ENCODE results near the gene KRI1.
"Not testable (repeated sequence)": the region's sequence is repeated elsewhere in the genome, so short reads cannot be mapped to it uniquely, and the experiment has no call there.

KRI1 gene

GRCh38 chr19:10554760-10555609 is 10.8 kb downstream of the KRI1 start:
- peaks cover 49 to 98% (median 95%) of the 10 kb centered on the region in 3 donors for H3K36me3 ChIP-seq
- H3K9me3 ChIP-seq = no peaks in the 10 kb centered on the region
- H3K27ac ChIP-seq = no peak overlapping the region
- no peak overlapping the region for H3K4me3 ChIP-seq
- no peaks in the 10 kb centered on the region for H3K4me1 ChIP-seq
- no peak for DNase-seq
- H3K27me3 ChIP-seq = no peaks in the 10 kb centered on the region
- TF ChIP-seq, protein P1, sequence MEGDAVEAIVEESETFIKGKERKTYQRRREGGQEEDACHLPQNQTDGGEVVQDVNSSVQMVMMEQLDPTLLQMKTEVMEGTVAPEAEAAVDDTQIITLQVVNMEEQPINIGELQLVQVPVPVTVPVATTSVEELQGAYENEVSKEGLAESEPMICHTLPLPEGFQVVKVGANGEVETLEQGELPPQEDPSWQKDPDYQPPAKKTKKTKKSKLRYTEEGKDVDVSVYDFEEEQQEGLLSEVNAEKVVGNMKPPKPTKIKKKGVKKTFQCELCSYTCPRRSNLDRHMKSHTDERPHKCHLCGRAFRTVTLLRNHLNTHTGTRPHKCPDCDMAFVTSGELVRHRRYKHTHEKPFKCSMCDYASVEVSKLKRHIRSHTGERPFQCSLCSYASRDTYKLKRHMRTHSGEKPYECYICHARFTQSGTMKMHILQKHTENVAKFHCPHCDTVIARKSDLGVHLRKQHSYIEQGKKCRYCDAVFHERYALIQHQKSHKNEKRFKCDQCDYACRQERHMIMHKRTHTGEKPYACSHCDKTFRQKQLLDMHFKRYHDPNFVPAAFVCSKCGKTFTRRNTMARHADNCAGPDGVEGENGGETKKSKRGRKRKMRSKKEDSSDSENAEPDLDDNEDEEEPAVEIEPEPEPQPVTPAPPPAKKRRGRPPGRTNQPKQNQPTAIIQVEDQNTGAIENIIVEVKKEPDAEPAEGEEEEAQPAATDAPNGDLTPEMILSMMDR (IDR thresholded peaks at IDR 0.05) = no peak
- intact Hi-C loops (cut with DNase I; ENCODE audit: low total_unique reads) = no loop called here

DNA sequence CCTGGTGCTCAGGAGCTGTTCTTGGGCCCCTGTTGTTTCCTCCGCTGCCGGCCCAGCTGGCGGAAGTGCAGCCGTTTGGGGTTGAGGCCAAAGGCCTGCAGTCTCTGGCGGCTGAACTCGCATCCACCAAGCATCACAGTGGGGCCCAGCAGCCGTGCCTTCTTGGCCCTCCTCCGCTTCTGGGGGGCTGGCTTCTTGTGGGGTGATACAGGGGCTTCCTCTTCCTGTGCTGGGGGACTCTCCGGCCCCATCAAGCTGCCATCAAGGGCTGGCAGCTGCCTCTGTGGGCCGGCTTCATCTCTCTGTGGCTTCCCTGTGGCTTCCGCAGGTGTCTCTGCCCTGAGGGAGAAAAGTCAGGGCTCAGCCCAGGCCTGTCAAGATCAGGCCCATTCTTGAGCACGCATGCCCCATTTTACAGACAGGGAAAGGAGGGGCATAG is 11.8 kb downstream of the KRI1 start:
- Histone ChIP-seq H3K4me1 (no peaks in the 10 kb centered on the region), H3K36me3 (peaks cover 50 to 98% (median 95%) of the 10 kb centered on the region in 3 donors), H3K27me3 (no peaks in the 10 kb centered on the region), H3K27ac (no peak overlapping the region), H3K9me3 (no peaks in the 10 kb centered on the region), H3K4me3 (no peak overlapping the region)
- intact Hi-C loops (cut with DNase I; ENCODE audit: low total_unique reads) = no loop called here
- TF ChIP-seq, protein P1 (IDR thresholded peaks at IDR 0.05) = no peak
- DNase-seq = no peak

DNA sequence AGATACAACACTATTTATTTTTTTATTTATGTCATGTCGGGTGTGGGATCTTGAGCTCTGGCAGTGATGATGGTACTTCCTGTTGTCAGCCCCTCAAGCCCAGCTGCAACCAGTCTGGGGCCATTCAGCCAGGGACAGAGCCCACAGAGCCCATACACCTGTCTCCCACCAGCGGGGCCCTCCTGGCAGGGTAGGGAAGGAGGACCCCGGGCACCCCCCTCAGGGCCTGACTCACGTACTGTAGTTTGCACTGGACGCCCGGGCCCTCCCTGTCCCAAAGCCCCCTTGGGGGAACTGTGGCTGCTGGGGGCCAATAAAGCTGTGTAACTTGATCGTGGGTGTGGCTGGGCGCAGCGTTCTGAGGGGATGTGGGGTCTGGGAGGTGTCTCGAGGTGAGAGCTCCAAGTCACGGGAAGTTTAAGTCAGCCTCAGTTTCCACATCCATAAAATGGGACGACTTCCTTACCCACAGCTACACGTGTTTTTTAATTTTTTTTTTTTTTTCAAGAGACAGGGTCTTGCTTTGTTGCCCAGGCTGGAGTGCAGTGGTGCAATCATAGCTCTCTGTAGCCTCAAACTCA is 12.6 kb downstream of the KRI1 start:
- TF ChIP-seq, protein P1 (IDR thresholded peaks at IDR 0.05) = no peak
- Histone ChIP-seq H3K27me3 (no peaks in the 10 kb centered on the region), H3K27ac (no peak overlapping the region), H3K9me3 (no peaks in the 10 kb centered on the region), H3K4me1 (no peaks in the 10 kb centered on the region), H3K4me3 (no peak overlapping the region), H3K36me3 (peaks cover 53 to 98% (median 96%) of the 10 kb centered on the region in 3 donors)
- no peak for DNase-seq
- intact Hi-C loops (cut with DNase I; ENCODE audit: low total_unique reads) = no loop called here

DNA sequence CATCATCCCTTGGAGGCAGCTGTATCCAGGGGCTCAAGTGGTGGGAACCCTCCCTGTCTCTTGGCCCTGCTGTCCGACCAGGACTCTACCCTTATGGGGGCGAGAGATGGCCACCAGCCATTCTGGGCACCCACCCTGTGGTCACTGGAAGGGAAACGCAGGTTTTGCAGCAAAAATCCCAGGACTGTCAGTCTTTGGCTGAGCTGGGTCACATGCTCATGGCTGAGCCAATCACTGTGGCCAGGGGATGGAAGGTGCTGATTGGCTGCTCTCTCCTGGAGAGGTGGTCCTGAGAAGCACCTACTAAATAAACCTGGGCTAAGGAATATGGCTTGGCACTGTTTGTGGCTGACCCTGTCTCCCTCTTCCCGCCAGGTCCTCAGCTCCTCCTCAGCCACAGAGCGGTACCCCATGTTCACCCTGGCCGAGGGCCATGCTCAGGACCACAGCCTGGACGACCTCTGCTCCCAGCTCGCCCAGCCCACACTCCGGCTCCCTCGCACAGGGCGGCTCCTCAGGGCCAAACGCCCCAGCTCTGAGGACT is 13.2 kb downstream of the KRI1 start:
- no peaks in the 10 kb centered on the region for H3K4me1 ChIP-seq
- intact Hi-C loops (cut with DNase I; ENCODE audit: low total_unique reads) = no loop called here
- H3K4me3 ChIP-seq = no peak overlapping the region
- no peak overlapping the region for H3K27ac ChIP-seq
- DNase-seq = no peak
- no peaks in the 10 kb centered on the region for H3K9me3 ChIP-seq
- peaks cover 53 to 98% (median 91%) of the 10 kb centered on the region in 3 donors for H3K36me3 ChIP-seq
- TF ChIP-seq, protein P1 (IDR thresholded peaks at IDR 0.05) = no peak
- no peaks in the 10 kb centered on the region for H3K27me3 ChIP-seq

DNA sequence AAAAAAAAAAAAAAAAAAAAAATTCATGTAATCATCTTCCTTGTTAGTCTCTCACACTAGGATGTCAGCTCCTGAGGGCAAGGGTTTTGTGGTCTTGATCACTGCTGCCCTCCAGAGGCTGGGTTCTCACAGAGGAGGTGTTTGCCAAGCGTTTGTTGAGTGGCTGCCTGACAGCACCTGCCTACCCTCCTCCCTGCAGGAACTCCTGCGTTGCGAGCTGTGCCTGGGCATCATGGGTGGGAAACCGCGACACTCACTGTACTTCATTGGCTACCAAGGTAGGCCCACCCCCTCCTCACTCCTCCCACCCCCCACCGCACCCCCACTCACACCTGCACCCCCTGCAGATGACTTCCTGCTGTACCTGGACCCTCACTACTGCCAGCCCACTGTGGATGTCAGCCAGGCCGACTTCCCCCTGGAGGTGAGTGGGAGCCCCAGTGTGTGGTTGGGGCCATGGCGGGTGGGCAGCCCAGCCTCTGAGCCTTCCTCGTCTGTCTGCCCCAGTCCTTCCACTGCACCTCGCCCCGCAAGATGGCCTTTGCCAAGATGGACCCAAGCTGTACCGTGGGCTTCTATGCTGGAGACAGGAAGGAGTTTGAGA is 14.0 kb downstream of the KRI1 start:
- Histone ChIP-seq H3K9me3 (no peaks in the 10 kb centered on the region), H3K36me3 (peaks cover 53 to 98% (median 87%) of the 10 kb centered on the region in 3 donors), H3K27ac (no peak overlapping the region), H3K4me1 (no peaks in the 10 kb centered on the region), H3K27me3 (no peaks in the 10 kb centered on the region), H3K4me3 (no peak overlapping the region)
- no peak for DNase-seq
- intact Hi-C loops (cut with DNase I; ENCODE audit: low total_unique reads) = no loop called here
- TF ChIP-seq, protein P1 (IDR thresholded peaks at IDR 0.05) = no peak

DNA sequence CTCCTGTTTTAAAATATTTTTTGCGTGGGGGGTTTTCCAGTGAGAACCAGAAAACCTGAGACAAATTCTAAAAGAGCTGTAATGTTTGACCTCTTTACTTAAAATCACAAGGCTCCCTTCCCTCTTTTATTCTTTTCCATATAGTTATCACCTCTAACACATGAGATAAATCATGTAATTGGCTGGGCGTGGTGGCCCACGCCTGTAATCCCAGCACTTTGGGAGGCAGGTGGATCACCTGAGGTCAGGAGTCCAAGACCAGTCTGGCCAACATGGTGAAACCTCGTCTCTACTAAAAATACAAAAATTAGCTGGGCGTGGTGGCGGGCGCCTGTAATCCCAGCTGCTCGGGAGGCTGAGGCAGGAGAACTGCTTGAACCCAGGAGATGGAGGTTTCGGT is 14.8 kb downstream of the KRI1 start:
- H3K4me1 ChIP-seq; H3K4me3 ChIP-seq; H3K27me3 ChIP-seq; intact Hi-C loops (cut with DNase I; ENCODE audit: low total_unique reads); DNase-seq; H3K9me3 ChIP-seq; H3K27ac ChIP-seq: not testable (repeated sequence)
- H3K36me3 ChIP-seq = peaks cover 53 to 100% (median 82%) of the 10 kb centered on the region in 3 donors

Data from tibial artery (tissue), 4 donors.